NCI-H1092 (cell line): ENCODE measurements around the gene A1CF.
"Not testable (repeated sequence)": the region's sequence is repeated elsewhere in the genome, so short reads cannot be mapped to it uniquely, and the experiment has no call there.

ENCODE experiments used
- DNase-seq: peaks from one replicate; lab custom pipeline; 2025; lab: John Stamatoyannopoulos, UW

A1CF gene

DNA sequence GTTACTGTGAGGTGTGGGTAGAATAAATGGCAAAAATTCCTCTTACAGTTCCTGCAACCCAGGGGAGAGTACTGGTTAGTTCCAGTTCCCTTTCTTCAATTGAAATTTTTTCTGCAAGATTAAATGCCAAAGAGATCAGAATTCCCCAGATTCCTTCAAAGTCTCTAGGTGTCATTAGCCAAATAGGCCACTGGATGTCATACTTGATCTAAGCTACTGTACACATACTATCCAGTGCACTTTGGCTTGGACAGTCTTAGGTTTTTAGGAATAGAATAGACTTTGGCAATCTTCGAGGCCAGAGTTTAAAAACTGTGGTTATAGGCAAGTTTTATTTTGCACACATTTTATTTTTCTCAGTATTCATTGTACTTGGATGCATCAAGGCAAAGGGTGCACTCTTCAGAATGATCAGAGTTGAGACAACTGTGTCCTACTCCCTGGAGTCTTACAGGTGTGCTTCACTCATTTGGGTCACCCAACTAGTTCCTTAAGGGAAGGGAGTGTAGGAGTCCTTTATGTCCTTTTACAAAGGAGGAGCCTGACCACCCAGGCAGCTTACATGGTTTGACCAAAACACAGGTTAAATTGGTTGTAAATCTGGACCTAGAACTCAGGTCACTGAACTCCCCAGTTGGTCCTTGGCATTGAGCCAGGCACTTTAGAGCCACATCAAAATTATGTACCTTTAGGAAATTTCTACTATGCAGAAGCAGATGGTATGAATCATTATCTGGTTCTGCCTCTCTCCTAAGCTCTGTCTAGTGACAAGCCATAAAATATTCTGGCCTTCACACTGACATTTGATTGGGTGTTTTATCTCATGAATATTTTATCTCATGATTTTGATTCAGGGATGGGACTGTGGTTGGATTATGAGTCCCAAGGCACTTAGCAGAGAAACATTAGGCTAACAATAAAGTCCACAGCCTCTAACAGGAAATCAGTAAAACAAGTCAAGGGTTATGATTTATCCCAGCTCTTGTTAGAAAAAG lies 96.2 kb downstream of the A1CF start:
- no peak for DNase-seq

DNA sequence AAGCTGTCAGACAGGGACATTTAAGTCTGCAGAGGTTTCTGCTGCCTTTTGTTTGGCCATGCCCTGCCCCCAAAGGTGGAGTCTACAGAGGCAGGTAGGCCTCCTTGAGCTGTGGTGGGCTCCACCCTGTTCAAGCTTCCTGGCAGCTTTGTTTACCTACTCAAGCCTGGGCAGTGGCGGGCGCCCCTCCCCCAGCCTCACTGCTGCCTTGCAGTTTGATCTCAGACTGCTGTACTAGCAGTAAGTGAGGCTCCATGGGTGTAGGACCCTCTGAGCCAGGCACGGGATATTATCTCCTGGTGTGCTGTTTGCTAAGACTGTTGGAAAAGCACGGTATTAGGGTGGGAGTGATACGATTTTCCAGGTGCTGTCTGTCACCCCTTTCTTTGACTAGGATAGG lies 97.5 kb downstream of the A1CF start:
- DNase-seq, result not testable (repeated sequence)

DNA sequence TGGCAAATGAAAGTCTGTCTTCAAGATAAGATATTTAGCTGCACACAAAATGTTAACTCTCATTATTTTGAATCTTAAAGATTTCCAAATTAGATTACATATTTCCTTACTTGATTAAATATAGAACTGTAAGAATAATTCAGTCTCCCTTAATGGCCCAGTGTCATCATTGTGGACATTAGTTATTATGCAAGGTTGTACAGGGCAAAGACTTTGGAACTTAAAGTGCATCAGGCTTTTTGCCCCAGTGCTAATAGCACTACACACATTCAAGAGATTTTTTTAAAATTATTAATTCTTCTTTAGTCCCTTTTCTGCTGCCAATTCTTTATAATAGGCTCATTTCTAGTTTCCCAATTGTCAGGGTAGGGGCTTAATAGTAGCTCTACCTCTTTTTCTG lies 103.4 kb downstream of the A1CF start:
- DNase-seq, result not testable (repeated sequence)

DNA sequence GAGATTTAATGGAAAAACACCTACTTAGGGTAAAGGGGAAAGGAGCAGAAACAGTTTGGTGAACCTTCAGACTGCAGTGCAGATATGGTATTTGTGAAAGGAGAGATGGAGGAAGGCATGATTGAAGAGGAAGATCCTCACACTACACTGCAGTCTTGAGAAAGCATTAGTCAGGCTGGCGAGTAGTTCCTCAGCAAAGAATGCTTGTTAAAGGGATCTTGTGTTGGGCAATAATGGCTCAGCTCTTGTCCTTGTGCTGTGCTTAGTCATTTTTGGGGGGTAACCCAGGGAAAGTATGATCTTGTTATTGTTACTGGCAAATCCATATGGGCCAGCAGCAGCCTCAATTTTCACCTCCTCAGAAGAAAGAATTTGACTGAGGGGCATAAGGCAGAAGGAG lies 105.4 kb downstream of the A1CF start:
- not testable (repeated sequence) for DNase-seq

DNA sequence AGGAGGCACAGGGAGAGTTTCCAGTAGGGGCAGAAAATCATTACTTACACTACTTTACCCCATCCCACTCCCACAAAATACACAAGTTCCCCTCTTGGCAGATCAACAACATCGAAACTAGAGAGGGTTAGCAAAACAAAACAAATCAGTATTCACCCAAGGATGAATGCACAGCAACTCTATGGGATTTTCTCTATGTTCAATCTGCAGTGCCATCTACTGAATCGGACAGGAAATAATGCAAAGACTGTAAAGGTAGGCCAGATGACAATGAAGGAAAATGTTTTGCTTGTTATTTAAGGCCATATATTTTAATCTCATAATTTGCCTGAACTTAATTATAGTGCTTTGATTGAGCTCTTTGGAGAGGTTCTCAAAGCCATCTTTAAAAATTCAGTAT lies 110.6 kb downstream of the A1CF start:
- not testable (repeated sequence) for DNase-seq

DNA sequence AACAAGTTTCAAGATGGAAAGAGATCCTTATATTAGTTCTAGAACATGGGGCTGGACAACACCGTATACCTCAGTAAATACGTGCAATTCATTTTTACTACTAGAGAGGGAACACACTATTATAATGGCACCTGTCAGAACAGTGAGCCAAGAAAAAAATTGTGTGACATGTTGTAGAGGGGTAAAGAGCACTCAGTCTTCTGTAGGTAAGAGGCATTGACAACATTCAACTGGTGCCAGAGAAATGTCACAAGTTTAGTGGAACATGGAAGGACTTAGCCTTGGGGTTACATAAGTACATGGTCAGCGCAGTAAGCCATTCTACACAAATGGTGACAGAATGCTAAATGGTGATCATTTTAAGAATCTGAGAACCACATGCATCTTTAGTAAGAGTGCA lies 113.4 kb downstream of the A1CF start:
- not testable (repeated sequence) for DNase-seq

DNA sequence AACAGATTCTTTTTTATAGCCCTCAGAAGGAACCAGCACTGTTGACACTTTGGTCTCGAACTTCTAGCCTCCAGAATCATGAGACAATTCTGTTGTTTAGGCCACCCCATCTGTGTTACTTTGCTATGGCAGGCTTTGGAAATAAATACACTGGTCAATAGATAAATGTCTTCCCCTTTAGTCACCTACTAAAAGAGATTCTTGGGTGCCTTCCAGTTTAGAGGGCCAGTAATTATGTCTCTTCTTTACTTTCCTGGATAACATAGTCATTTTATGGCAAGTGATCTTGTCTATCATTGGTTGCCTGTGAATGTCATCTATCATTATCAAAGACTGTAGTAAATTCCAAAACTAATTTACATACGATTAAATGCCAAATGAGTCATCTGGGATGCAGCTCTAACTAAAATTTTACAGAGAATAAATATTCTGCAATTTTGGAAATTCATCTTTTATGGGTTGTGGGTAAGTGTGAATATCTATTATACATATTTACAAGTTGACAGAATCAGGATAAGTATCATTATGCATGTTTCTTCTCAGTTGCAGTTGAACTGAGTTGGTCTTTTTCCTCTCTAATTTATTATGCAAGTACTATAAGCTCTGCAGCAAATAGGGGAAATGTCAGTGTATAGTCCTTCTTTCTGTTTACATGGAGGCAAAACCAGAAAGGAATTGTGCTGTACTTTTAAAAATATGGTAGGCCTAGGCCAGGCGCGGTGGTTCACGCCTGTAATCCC lies 118.5 kb downstream of the A1CF start:
- DNase-seq, result not testable (repeated sequence)
